Neural crest cell (in vitro differentiated cells): ENCODE results near the gene RPTOR. TPM values are rescaled to one million over a fixed set of nuclear protein-coding genes. Genes with fewer than 3 reads are reported as not detected.
"Not testable (repeated sequence)": the region's sequence is repeated elsewhere in the genome, so short reads cannot be mapped to it uniquely, and the experiment has no call there.

ENCODE experiments used
- DNase-seq: peaks from one replicate; pipeline ENCODE4 v3.0.0; 2021; ENCODE audit warnings: low read depth, mixed read lengths, low spot score
- H3K27ac Mint-ChIP-seq: one replicate; pipeline ENCODE4 v1.8.0; 2021; ENCODE audit warnings: mild to moderate bottlenecking, mixed read lengths; ENCODE audit not compliant: unreplicated experiment
- H3K27me3 Mint-ChIP-seq: 2 replicates; pipeline ENCODE4 v1.8.0; 2021; ENCODE audit warnings: low read depth, mild to moderate bottlenecking, mixed read lengths
- H3K36me3 Mint-ChIP-seq: 2 replicates; pipeline ENCODE4 v1.8.0; 2021; ENCODE audit warnings: low read depth, mild to moderate bottlenecking, mixed read lengths
- H3K4me1 Mint-ChIP-seq: 2 replicates; pipeline ENCODE4 v1.8.0; 2021; ENCODE audit warnings: mixed read lengths
- H3K4me3 Mint-ChIP-seq: one replicate; pipeline ENCODE4 v1.8.0; 2021; ENCODE audit warnings: mild to moderate bottlenecking, mixed read lengths
- H3K9me3 Mint-ChIP-seq: 2 replicates; pipeline ENCODE4 v1.8.0; 2021; ENCODE audit warnings: mixed read lengths
- CTCF ChIP-seq: fragments of 200-600 bp; sonication (generic); conservative IDR thresholded peaks from 2 replicates; pipeline ENCODE4 v1.5.0; 2021; ENCODE audit warnings: antibody characterized with exemption, mild to moderate bottlenecking
- total RNA-seq: library from RNA; stranded (reverse); gene quantifications from 2 replicates; pipeline ENCODE4 v1.2.1, GENCODE V29; 2021

RPTOR gene
- total RNA-seq, 1 donor from 2014 or later: 41.1 TPM

DNA sequence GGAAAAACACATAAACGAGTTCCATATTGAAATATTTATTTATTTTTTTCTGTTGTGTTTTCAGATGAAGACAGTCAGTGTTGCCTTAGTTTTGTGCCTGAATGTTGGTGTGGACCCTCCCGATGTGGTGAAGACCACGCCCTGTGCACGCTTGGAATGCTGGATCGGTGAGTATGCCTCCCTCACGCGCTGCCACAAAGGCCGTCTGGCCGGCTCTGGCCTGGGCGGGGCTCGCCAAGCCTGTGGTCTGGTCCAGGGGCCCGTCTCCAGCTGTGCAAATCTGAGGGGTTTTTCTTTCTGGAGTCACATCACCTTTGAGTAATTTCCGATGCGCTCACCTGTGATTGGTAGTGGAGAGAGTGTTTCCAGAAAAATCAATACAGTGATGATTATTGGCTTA lies 81.0 kb downstream of the RPTOR start:
- H3K27ac Mint-ChIP-seq: no peak overlapping the region
- H3K36me3 Mint-ChIP-seq: peaks cover 6% of the 10 kb centered on the region
- no peaks in the 10 kb centered on the region for H3K27me3 Mint-ChIP-seq
- no peak for TF ChIP-seq CTCF
- H3K4me1 Mint-ChIP-seq: peaks cover 6% of the 10 kb centered on the region
- no peak overlapping the region for H3K4me3 Mint-ChIP-seq
- no peaks in the 10 kb centered on the region for H3K9me3 Mint-ChIP-seq
- DNase-seq: no peak

DNA sequence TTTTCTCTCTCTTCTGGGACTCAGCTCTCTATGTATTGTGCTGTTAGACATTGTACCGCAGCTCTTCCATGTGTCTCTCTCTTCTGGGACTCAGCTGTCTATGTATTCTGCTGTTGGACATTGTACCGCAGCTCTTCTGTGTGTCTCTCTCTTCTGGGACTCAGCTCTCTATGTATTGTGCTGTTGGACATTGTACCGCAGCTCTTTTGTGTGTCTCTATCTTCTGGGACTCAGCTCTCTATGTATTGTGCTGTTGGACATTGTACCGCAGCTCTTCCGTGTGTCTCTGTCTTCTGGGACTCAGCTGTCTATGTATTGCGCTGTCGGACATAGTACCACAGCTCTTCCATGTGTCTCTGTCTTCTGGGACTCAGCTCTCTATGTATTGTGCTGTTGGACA lies 84.2 kb downstream of the RPTOR start:
- H3K27ac Mint-ChIP-seq, H3K27me3 Mint-ChIP-seq: not testable (repeated sequence)

DNA sequence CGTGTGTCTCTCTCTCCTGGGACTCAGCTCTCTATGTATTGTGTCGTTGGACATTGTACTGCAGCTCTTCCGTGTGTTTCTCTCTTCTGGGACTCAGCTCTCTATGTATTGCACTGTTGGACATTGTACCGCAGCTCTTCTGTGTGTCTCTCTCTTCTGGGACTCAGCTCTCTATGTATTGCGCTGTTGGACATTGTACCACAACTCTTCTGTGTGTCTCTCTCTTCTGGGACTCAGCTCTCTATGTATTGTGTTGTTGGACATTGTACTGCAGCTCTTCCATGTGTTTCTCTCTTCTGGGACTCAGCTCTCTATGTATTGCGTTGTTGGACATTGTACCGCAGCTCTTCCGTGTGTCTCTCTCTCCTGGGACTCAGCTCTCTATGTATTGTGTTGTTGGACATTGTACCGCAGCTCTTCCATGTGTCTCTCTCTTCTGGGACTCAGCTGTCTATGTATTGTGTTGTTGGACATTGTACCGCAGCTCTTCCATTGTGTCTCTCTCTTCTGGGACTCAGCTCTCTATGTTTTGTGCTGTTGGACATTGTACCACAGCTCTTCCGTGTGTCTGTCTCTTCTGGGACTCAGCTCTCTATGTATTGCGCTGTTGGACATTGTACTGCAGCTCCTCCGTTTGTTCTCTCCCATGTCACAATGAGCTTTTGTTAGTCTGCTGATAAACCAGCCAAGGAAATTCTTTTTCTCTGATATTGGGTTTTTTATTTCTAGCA lies 84.8 kb downstream of the RPTOR start:
- Mint-ChIP-seq H3K9me3 (no peaks in the 10 kb centered on the region), H3K27me3 (no peaks in the 10 kb centered on the region)
- no peak for TF ChIP-seq CTCF

More for the DNA sequence above, 84.2 kb downstream of the RPTOR start:
- DNase-seq, H3K4me3 Mint-ChIP-seq, H3K36me3 Mint-ChIP-seq, H3K9me3 Mint-ChIP-seq: not testable (repeated sequence)
- peaks cover 13% of the 10 kb centered on the region for H3K4me1 Mint-ChIP-seq

GRCh38 chr17:80630560-80631120 lies 86.0 kb downstream of the RPTOR start:
- no peak for DNase-seq
- peaks cover 3% of the 10 kb centered on the region for H3K9me3 Mint-ChIP-seq
- H3K36me3 Mint-ChIP-seq: peaks cover 6% of the 10 kb centered on the region
- H3K4me1 Mint-ChIP-seq: peaks cover 13% of the 10 kb centered on the region
- H3K4me3 Mint-ChIP-seq: no peak overlapping the region
- no peaks in the 10 kb centered on the region for H3K27me3 Mint-ChIP-seq
- H3K27ac Mint-ChIP-seq: no peak overlapping the region
- TF ChIP-seq CTCF: no peak

More for the DNA sequence above, 84.8 kb downstream of the RPTOR start:
- H3K27ac Mint-ChIP-seq: no peak overlapping the region
- H3K4me1 Mint-ChIP-seq: peaks cover 13% of the 10 kb centered on the region
- no peak overlapping the region for H3K4me3 Mint-ChIP-seq
- DNase-seq: no peak
- peaks cover 6% of the 10 kb centered on the region for H3K36me3 Mint-ChIP-seq

DNA sequence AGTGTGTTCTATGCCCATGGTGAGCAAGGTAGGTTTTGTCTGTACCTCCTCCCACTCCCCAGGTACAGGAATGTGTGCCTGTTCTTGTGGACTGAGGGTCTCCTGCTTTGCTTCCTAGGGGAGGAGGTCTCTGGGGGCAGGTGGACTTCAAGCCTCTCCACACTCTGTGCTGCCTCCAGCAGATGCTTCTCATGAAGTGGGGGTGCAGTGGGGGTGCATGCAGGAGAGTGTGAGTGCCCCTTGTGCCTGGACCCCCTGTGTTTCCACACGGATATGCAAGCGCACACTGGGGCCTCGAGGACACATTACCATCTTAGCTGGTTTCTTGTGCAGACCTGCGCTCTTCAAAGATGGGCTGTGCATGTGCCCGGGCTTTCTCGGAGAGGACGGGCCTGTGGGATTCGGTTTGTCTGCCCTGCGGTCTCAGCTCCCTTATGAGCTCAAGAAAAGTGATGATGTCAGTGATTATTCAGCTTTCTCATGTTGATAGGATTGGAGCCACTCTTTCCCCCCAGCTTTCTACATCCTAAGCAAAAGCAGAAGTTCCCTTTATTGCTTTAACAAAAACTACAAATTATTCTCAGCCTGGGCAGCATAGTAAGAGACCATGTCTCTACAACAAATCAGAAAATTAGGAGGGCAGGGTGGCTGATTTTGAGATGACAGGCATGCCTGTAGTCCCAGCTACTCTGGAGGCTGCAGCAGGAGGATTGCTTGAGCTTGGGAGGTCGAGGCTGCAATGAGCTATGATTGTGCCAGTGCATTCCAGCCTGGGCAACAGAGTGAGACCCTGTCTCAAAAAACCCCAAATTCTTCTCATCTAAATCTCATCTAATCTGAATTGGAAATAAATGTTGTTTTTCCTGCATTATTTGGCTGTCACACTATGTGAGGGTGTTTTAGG lies 86.8 kb downstream of the RPTOR start:
- DNase-seq: no peak
- Mint-ChIP-seq H3K4me3 (no peak overlapping the region), H3K36me3 (peaks cover 6% of the 10 kb centered on the region), H3K27ac (no peak overlapping the region), H3K4me1 (peaks cover 15% of the 10 kb centered on the region), H3K27me3 (no peaks in the 10 kb centered on the region), H3K9me3 (peaks cover 3% of the 10 kb centered on the region)
- no peak for TF ChIP-seq CTCF
